Astrocyte (in vitro differentiated cells and primary cell): Measurements from ENCODE around the gene SAMSN1.

Experiments
- CTCF ChIP-seq: IDR thresholded peaks from 2 replicates; pipeline ENCODE4 v1.5.1; 2011; ENCODE audit warnings: low read depth, mild to moderate bottlenecking, inconsistent platforms, low read length, moderate library complexity; ENCODE audit not compliant: insufficient read depth
- EZH2 ChIP-seq: IDR thresholded peaks from 2 replicates; pipeline ENCODE4 v1.6.1; 2012; ENCODE audit warnings: mild to moderate bottlenecking, low read length, inconsistent platforms; ENCODE audit not compliant: insufficient read depth

- TF ChIP-seq CTCF (no peak), EZH2 (no peak)
These were observed 11.3 kb upstream of the SAMSN1 start for GRCh38 chr21:14557413-14557812.
